ENCODE results near the gene UBASH3A. TPM values are rescaled to one million over a fixed set of nuclear protein-coding genes. Genes with fewer than 3 reads are reported as not detected.

UBASH3A gene
- polyA plus RNA-seq, 10 donors = 0.22 to 2.3 (median 0.56) TPM; not detected in 7

DNA sequence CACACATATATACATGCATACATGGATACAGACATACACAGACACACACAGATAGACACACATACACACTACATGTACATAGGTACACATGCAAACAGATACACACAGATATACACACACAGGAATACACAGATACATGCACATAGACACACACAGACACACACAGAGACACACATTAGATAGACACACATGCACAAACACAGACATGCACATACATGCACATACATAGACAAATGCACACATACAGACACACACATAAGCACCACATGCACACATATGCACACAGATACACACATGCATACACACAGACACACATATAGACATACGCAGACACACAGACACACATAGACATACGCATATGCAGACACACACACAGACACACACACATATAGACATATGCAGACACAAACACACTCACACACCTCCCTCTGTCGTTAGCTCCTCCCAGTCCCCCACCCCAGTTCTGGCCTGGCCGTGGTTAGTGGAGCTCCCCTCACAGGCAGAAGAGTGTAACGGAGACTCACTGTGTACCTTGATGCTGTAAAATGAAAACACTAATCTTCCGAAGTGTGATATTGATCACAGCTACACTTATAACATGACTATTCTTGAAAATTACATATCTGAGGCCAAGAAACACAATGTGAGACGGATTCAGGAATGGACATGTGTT is 7.6 kb downstream of the UBASH3A start:
- DNase-seq = no peak

DNA sequence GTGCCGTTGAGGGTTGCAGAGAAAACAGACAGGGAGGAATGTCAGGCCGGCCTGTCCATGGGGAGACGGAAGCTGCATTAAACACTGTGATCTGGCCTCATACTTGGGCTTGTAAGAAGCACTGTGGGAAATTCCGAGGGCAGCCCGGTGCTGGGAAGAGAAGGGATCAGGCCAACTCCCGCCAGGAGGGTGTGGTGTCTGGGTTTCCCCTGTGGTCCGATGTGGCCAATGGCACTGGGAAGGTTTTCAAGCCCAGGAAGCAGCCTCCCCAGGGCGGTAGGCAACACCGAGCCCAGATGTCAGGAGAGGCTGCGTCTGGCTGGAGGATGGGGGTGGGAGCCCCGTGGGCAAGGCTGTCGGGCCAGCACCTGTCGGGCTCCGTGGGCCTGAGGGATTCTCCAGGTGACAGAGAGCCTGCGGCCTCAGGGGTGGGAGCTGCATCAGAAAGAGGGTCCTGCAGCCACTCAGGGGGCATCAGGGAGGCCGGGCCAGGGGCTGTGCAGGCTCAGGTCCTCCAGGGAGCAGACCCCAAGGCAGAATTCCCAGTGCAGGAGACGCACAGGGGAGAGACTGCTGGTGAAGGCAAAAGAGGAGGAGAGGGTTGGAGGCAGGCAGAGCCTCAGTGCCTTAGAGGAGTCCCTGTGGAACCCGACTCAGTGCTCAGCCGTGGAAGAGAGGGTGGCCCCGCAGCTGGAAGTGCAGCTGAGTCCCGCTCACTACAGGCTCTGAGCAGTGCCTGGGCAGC is 8.4 kb downstream of the UBASH3A start:
- DNase-seq = no peak

DNA sequence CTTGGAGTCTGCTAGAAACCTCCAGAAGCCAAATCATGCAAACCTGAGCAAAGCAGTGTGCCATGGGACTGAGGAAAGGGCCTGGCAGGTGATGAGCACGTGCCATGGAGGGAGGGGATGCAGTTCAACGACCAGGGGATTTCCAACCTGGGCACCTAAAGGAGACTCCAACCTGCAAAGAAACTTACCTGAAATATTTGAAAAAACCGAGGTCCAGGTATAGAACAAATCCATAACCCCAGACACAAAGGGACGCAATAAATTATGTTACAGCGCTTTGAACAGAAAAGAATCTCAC is 8.9 kb downstream of the UBASH3A start:
- no peak for DNase-seq

DNA sequence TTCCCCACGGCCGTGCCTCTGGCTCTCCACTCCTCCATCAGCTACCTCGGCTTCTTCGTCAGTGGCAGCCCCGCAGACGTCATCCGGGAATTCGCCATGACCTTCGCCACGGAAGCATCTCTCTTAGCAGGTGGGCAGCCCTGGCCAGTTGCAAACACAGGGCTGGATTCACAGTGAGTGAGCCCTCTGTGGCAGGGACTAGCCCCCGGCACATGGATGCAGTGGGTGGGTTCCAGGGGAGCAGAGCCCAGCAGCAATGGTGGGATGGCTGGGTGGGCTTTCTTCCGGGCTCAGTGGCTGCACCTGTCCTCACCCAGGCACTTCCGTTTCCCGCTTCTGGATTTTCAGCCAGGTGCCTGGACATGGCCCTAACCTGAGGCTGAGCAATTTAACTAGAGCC is 9.4 kb downstream of the UBASH3A start:
- no peak for DNase-seq

DNA sequence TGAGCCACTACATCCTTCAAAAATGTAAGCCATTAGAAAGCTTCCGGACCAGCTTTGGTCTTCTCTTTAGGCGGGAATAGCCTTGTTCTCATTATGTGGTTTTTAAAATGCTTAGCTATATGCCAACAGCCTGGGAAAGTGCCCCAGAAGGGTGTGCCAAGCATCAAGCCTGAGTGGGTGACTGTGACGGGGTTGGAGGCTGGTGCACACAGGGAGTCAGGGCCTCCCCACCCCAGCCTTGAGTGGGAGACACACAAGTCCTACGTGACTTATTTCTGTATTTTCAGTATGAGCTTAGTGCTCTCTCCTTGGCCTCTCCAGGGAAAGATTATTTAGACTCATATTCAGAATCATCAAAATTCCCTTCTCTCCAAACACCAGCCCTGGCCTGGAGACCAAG is 9.8 kb downstream of the UBASH3A start:
- DNase-seq = no peak

DNA sequence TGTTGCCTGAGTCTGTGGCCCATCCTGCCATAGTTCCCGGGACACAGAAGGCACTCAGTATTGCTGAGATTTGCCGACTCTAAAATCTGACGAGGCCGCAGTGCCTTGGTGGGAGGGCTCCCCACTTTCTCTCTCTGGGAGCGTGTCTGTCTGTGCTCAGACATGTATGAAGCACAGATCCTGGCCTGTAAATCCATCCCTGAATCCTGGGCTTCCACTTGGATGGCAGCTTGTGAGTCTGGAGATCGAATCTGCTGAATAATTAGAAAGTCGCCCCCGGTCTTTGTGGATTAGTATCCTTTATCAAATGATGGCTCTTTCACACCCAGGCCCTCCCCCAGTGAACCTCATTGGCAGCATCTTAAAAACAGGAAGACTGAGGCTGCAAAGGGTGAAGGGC is 10.4 kb downstream of the UBASH3A start:
- no peak for DNase-seq

DNA sequence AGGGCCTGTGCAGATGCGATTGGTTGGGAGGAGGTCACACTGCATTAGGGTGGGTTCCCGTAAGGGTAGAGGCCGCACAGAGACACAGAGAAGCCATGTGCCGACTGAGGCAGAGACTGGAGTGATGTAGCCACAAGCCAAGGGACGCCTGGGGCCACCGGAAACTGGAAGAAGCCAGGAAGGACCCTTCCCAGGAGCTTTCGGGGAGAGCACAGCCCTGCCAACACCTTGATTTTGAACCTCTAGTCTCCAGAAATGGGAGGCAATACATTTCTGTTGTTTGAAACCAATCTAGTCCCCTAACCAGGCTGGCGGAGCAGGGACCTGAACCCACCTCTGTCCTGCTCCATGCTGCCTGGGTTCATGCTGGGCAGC is 10.8 kb downstream of the UBASH3A start:
- no peak for DNase-seq

DNA sequence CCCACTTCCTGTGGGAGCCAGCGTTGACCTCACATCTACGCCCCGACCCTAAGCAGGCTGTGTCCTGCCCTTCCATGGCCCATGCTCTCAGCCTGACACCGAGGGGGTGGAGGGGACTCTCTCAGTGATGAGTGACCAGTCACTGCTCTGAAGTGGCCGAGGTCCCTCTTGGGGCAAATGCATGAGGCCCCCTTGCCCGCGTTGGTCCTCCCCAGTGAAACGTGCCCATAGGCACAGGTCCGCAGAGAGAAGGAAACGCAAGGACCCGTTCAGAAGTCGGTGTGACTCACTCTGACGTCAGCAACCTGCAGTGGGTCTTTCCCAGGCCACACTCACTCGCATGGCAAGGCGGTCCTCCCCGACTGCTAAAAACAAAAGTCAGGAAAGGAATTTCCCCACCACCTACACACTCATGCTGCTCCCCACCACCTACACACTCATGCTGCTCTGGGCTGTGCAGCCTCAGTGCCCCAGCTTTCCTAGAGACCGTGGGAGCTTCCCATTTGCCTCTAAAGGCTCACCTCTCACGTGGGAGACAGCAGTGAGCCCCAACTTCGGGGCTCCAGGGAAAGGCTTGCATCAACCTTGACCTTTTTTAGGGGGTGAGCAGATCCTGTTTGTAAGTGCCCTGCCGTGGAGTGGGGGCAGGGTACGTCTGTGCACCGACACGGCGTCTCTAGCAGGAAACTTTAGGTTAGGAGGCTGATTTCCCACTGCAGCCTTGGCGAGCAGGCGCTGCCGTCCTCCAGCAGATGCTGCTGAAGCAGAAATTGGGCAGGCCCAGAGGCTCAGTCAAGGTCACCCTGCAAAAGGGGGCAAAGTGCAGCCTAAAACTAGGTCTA is 11.4 kb downstream of the UBASH3A start:
- DNase-seq = no peak

DNA sequence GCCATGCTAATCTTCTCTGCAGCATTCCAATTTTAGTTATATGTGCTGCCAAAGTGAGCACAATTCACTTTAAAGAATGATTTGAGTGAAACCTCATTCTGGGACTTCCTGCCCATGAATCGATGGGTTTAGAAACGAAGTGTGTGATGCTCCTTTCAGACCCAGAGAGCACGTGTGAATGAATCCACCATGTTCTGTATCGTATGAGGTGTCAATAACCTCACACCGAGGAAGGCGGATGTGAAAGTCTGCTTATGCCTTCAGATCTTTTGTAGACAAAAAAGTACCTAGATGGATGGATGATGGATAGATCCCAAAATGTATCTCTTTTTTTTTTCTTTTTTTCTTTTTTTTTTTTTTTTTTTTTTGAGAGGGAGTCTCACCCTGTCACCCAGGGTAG is 13.8 kb downstream of the UBASH3A start:
- no peak for DNase-seq

DNA sequence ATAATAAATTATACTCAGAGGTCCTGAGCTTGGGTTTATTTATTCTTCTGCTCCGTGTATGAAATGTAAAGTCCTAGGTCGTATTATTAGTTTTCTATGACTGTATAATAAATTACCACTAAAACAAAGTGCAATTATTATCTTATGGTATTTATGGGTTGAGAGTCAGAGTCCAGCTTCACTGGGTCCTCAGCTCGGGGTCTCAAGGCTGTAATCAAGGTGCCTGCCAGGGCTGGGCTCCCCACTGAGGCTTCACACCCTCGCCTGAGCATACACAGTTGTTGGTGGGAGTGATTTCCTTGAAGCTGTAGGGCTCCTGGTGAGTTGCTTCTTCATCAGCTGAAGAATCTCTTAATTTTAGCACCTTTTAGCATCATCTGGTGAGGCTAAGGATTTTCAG is 15.2 kb downstream of the UBASH3A start:
- DNase-seq = no peak

DNA sequence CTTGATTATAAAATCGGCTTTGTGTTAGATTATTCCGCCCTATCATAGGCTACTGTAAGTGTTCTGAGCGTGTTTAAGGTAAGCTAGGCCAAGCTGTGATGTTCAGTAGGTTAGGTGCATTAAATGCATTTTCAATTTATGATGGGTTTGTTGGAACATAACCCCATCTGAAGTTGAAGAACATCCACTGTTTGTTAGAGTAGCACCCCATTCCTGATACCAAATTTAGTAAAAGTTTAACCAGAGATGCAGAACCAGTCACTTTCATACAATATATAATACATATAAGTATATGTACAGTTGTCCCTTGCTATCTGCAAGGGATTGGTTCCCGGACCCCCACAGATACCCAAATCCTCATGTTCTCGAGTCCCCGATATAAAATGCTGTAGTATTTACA is 16.1 kb downstream of the UBASH3A start:
- DNase-seq = no peak

DNA sequence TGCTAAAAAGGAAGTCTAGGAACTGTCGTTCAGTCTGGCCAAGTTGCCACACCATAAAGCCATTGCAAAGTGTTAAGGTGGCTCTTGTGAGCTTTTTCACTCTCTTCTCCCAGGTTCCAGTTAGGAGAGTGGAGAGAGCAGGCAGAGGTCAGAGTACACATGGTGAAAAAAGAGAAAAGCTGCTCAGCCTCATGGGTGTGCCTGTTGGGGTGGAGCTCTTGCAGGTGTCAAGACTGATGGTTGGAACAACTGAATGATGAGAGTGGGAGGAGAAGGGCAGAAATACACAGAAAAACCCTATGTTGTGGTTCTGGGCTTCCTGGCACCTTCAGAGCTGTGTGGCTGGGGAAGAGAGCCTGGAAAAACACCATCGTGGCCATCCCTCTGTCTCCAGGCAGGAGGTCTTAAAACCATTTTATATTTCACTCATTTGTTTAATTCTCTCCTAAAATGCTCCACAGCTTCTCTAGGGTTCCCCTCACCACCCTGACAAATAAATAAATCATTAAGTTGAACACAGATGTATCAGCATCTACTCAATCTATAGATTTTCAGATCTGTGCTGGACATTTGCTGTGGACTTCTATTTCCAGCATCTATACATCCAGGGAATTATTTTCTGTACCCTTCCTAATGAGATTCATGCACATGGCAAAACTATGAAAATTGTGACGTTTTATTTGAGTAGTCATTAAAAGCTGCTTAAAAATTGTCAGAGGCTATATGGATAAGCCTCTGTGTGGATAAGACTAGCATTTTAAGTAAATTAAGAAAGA is 17.5 kb downstream of the UBASH3A start:
- DNase-seq = no peak

DNA sequence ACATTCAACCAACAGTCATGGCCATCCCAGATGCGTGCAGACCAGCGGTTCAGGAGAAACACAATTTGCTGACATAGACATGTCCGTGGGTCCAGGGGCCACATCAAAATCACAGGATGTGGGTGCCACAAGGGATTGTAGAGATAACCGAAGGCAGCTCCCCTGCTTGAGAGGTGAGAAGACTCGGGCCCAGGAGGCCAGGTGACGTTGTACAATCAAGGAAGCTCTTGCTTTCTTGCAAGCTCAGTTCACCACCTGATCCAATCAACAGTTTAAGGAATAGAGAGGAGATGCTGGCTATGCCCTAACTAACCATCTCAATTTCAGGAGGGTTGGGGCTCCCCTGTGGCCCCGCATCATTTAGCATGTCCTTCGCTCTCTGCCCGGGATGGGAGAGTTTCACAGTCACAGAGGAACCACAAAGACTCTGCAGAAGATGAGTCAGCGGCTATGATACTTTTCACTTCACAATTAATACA is 19.5 kb downstream of the UBASH3A start:
- DNase-seq = no peak

DNA sequence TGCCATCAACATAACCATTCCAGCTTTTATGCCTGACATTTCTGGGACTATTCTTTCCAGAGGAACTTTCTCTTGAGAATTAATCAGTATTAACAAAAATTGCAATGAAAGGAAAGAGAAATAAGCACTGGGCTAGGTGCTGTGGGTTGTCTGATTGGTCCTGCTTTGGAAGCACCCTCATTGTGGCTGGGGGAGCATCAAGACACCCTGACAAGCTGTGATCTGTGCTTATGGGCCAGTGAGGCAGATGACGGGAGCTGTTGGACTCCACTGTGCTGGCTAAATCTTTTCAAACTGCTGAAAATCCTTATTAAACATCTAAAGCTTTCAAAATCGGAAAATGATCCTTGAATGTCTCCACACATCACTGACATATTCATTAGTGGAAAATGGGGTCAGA is 20.0 kb downstream of the UBASH3A start:
- DNase-seq = no peak

DNA sequence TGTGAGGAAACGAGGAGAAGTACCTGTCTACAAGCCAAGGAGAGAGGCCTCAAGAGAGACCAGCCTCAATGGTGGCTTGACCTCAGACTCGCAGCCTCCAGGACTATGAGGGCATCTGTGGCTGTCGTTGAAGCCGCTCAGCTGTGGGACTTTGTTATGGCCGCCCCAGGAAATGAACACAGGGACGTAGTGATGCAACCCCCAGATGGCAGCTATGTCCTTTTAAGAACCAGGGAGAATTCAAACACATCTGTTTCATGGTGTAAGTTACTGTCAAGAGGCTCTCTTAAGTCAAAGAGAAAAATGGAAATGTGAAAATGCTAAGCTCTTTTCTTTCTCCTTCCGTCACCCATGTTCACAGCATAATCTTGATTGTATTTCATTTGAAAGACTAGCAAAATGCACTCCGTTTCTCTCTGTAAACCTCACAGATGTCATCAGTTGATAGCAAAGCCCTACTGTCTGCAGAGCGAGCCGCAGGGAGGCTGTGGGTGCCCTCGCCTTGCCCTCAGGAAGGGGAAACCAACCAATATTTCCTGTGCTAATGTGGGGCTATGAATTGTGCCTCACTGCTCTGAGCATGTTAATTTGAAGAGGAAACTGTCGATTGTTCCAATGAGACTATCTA is 21.3 kb downstream of the UBASH3A start:
- DNase-seq = no peak

DNA sequence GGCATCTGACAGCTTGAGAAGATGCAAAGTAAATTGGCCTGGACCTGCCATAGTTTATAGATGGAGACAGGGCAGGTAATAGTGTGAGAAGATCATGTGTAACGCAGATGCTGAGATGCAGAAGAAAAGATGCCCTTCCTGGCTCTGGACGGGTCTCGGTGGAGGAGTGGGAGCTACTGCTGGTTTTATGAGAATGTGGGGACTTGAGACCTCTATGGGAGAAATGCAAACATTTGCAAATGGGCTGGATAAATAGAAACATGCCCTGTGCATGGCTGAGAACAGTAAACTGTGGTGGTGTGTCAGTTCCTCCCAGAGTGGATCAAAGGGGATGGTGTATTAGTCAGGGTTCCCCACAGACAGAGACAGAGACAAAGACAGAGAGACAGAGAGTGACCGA is 21.9 kb downstream of the UBASH3A start:
- no peak for DNase-seq

DNA sequence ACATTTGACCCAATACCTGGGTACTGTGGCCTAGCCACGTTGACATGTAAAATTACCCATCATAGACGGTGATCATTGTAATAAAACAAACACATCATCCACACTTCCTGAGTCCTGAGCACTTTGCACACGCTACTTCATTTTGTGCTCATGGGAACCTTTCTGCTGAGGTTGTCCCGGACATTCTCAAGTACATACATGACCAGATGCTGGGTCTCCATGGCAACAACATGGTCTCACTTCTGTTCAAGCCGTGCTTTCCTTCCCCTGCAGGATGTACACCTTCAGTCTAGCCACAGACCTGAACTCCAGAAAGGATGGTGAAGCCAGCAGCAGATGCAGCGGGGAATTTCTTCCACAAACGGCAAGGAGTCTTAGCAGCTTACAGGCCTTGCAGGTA is 22.7 kb downstream of the UBASH3A start:
- DNase-seq = no peak

DNA sequence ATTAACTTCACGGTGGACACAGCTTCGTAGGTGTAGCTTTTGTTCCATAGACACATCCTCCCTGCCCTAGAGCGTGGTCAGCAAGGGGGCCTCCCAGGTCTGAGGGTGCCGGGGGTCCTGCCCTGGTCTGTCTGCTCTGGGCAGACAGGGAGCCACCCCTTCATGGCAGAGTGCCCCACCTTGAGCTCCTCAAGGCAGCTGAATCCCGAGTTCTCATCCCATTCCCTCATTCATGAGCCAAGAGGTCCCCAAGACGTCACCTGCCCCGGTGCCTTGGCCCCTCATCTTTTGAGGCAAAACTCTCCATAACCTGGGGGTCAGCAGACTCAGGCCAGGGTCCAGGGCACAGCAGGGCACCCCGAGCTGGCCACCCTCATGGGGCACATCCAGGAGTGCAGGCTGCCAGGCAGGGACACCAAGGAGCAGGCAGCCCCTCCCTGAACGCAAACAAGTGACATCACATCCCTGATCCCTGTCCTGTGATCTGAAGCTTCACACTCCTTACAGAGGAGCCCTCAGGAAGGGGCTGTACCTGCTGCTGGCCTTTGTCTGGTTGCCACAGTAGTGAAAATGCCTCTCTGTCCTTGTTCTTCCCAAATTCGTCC is 23.3 kb downstream of the UBASH3A start:
- DNase-seq = no peak

DNA sequence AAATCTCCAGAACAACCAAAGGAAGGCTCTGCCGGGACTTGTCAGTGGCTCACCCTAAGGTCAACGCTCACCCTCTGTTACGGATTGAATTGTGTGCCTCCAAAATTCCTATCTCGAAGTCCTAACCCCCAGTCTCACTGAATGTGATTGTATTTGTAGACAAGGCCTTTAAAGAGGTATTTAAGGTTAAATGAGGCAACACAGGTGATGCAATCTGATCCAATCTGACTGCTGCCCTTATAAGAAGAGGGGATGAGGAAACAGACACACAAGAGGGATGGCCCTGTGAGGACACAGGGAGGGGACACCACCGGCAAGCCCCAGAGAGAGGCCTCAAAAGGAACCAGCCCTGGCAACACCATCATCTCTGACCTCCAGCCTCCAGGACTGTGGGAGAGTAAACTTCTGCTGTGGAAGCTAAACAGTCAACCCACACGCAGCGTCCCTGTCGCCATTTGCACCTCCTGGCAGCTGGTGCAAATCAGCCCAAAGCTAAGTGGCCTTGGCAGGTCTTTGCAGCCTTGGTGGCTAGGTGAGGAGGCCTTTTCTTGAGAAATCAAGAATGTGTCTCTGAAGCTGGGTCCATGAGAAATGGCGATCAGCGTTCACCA is 24.2 kb downstream of the UBASH3A start:
- no peak for DNase-seq

DNA sequence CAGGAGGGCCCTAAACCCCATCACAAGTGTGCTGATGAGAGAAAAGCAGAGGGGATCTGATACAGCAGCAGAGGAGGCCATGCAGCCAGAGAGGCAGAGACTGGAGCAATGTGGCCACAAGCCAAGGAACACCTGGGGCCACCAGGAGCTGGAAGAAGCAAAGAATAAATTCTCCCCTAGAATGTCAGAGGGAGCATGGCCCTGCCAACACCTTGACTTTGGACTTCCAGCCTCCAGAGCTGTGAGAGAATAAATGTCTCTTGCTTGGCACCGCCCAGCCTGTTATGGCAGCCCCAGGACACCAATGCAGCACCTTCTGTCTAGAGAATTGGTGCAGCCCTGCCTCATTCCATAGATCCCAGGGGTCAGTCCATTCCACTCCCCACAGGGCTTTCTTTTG is 25.3 kb downstream of the UBASH3A start:
- DNase-seq = no peak

DNA sequence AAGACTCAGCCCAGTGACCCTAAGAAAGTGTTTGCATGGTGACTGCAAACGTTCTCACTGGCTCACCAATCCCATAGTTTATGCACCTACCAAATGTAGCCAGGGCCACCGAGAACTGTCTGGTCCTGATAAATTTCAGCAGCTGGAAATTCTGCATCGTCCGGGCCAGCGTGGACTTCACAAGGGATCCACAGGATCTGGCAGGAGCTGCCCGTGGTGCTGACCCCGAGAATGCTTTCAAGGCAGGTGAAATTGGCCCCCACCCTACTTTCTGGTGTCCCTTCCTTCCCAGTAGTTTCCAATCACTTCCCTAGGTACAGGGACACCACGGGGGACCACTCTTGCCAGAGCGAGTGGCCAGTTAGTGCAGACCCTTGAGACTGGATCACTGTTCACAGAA is 26.2 kb downstream of the UBASH3A start:
- no peak for DNase-seq

Data from muscle of back (tissue), 11 donors.